Measurements from ENCODE around the gene KIF15. TPM values are rescaled to one million over a fixed set of nuclear protein-coding genes. Genes with fewer than 3 reads are reported as not detected.
A peak's percentile ranks its signal among the peaks of the same experiment; 100 is the strongest.

Gene KIF15
- total RNA-seq, 1 donor from 2014 or later, result 0.64 TPM

DNA sequence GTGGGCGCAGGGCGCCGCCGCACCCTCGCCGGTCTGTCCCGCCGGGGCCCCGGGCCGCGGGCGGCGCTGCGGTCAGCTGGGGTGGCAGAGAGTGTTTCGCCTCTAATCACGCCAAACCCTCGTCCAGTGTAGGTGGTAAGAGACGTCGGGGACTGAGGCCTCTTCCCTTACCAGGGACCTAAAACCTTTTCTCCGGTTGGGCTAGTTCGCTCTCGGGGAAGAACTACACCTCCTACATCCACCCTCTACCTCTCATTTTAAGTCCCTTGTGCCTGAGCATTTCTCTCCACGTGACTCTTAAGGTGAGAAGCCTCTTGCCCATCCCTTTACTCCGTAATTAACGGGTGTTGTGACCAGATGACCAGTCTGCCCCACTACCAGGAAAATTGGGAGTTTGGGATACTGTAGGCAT lies 100.6 kb downstream of the KIF15 start:
- TF ChIP-seq, protein P1, sequence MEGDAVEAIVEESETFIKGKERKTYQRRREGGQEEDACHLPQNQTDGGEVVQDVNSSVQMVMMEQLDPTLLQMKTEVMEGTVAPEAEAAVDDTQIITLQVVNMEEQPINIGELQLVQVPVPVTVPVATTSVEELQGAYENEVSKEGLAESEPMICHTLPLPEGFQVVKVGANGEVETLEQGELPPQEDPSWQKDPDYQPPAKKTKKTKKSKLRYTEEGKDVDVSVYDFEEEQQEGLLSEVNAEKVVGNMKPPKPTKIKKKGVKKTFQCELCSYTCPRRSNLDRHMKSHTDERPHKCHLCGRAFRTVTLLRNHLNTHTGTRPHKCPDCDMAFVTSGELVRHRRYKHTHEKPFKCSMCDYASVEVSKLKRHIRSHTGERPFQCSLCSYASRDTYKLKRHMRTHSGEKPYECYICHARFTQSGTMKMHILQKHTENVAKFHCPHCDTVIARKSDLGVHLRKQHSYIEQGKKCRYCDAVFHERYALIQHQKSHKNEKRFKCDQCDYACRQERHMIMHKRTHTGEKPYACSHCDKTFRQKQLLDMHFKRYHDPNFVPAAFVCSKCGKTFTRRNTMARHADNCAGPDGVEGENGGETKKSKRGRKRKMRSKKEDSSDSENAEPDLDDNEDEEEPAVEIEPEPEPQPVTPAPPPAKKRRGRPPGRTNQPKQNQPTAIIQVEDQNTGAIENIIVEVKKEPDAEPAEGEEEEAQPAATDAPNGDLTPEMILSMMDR (IDR thresholded peaks at IDR 0.05), result no peak

DNA sequence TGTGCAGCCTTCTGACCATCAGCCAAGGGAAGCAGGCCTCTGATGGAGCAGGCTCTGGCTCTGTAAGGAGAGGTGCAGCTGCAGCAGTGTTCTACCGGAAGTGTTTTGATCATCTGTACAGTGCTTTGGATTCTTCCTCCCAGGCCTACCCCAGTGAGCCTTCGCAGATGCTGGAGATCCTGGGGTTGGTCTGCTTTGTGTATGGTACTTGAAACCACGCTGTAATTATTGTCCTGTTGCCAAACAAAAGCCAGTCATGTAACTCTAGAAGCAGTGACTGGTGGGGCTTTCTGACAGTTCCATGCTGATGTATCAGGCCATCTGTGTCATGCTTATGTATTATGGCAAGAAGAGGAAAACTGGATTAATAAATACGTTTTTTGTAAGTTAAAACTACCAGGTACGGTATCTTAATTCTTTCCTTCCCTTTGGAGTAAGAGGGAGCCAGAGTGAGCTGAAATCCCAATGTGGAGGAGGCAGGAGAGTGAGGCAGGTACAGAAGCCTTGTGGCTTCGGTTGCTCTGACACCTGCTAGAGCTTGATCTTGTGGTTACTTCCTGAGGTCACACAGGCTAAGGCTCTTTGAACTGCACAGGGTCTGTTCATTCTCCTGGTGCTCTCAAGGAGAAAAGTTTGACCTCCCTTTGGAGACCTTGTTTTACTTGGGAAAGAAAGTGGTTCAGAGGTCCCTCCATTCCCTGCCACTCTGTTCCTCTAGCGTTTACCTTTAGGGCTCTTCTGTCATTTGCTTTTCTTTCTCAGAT lies 103.9 kb downstream of the KIF15 start:
- intact Hi-C loops (cut with DNase I), result loop anchor here (10.0 kb wide), 1 partner anchor 799 kb away; no protein-coding TSS in a partner anchor
- Histone ChIP-seq H3K9me3 (no peaks in the 10 kb centered on the region), H3K36me3 (peaks cover 0 to 4% of the 10 kb centered on the region in 2 donors), H3K4me1 (peaks cover 0 to 11% of the 10 kb centered on the region in 2 donors), H3K4me3 (no peak overlapping the region), H3K27ac (no peak overlapping the region), H3K27me3 (no peaks in the 10 kb centered on the region)
- TF ChIP-seq, protein P1 (IDR thresholded peaks at IDR 0.05), result no peak
- no peak for DNase-seq (ENCODE audit: low spot score in 2 of 2)

More for the DNA sequence above, 100.6 kb downstream of the KIF15 start:
- Histone ChIP-seq H3K27me3 (no peaks in the 10 kb centered on the region), H3K9me3 (no peaks in the 10 kb centered on the region), H3K27ac (peak overlapping the region; percentile 91 to 96), H3K36me3 (peaks cover 0 to 4% of the 10 kb centered on the region in 2 donors), H3K4me3 (peak overlapping the region; percentile 67 to 89), H3K4me1 (peaks cover 0 to 11% of the 10 kb centered on the region in 2 donors)
- intact Hi-C loops (cut with DNase I), result loop anchor here (5.0 to 10.0 kb wide), 2 partner anchors 525 to 803 kb away; partner anchors contain the start of gene TCAIM
- no peak for DNase-seq (ENCODE audit: low spot score in 2 of 2)

DNA sequence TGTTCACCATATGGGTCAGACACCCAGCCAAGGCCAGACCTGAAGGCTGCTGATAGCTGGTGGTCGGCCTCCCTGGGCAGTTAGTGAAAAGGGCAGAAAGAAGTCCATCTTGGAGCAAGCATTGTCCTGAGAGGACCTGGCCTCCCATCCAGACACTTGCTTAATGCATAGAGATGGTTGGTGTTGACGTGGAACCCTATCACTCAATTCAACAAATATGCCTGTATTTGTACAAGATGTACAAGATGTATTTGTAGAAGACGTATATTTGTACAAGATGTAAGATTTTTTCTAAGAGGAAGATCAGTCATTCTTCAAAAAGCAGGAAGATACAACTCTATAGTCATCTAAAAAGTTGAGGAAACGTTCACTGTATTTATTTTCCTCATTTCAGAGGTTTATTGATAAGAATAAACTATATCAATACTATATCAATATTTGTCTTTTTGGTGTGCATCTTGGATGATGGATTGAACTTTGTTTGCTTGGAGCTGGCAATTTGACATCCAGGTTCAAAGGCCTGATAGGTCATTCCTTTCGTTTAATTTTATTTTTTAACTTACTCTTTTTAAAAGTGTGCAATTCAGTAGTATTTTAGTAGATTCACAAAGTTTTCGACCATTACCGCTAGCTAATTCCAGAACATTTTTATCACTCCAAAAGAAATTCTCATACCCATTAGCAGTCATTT lies 106.0 kb downstream of the KIF15 start:
- peaks cover 0 to 4% of the 10 kb centered on the region in 2 donors for H3K36me3 ChIP-seq
- H3K9me3 ChIP-seq, result no peaks in the 10 kb centered on the region
- H3K4me1 ChIP-seq, result peaks cover 0 to 6% of the 10 kb centered on the region in 2 donors
- H3K27ac ChIP-seq, result no peak overlapping the region
- H3K4me3 ChIP-seq, result no peak overlapping the region
- TF ChIP-seq, protein P1 (IDR thresholded peaks at IDR 0.05), result no peak
- intact Hi-C loops (cut with DNase I), result loop anchor here (10.0 kb wide), 1 partner anchor 797 kb away; no protein-coding TSS in a partner anchor
- DNase-seq (ENCODE audit: low spot score in 2 of 2), result no peak
- no peaks in the 10 kb centered on the region for H3K27me3 ChIP-seq

DNA sequence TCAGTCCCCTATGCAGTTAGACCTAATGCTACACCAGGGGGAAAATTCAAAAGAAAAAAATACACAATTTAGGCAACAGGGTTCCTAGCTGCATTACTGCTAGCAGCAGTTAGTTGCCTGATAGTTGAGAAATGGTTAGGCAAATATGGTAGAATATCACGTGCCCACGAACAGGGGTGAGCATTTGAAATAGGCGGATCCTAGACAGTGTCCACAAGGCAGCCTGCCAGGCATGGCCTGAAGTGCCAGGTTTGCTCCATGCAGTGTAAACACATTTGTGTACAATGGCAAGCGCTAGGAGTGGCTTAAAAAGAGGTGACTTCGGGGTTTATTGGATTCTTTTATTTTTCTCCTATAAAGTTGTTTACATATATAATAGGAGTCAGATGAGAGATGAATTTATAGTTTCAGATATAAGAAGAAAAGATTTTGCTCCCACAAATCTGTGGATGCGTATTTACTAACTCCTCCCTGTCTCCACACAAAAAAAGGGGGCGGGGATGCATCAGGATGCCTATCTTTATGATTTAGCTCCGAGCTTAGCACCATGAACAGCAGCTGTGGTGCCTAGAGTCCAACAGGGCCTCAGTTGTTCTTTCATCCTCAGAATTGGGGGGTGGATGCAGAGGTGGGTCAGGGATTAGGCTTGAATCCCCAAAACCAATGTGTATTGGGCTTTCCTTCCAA lies 108.9 kb downstream of the KIF15 start:
- no peaks in the 10 kb centered on the region for H3K4me1 ChIP-seq
- no peak overlapping the region for H3K27ac ChIP-seq
- DNase-seq (ENCODE audit: low spot score in 2 of 2), result no peak
- no peaks in the 10 kb centered on the region for H3K9me3 ChIP-seq
- peaks cover 0 to 4% of the 10 kb centered on the region in 2 donors for H3K36me3 ChIP-seq
- H3K27me3 ChIP-seq, result no peaks in the 10 kb centered on the region
- TF ChIP-seq, protein P1 (IDR thresholded peaks at IDR 0.05), result no peak
- no peak overlapping the region for H3K4me3 ChIP-seq
- intact Hi-C loops (cut with DNase I), result no loop called here

DNA sequence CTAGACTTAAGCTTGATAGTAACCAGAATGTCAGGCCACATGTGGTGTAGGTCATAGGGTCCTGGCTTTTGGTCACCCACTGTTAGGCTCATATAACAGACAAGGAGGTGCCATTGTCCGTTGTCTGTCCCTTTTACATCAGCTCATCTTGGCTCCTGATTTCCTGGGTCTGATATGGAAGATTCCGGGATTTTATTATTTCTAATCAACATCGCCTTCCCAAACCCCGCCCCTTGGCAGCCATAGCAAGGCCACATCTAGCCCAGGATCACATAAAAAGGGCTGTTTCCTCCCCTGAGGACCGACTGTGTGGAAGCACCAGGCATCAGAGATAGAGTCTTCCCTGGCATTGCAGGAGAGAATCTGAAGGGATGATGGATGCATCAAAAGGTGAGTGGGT lies 112.7 kb downstream of the KIF15 start, which contains the start of gene TGM4:
TGM4 (plus strand) TSS at position 301 of the 400 bp plus-strand sequence; CDS start at position 372, 71 bp downstream.
- intact Hi-C loops (cut with DNase I), result no loop called here
- H3K4me1 ChIP-seq, result no peaks in the 10 kb centered on the region
- TF ChIP-seq, protein P1 (IDR thresholded peaks at IDR 0.05), result no peak
- no peaks in the 10 kb centered on the region for H3K27me3 ChIP-seq
- H3K4me3 ChIP-seq, result no peak within 1 kb of the TSS
- no peak within 1 kb of the TSS for H3K27ac ChIP-seq
- DNase-seq (ENCODE audit: low spot score in 2 of 2), result no peak
- H3K9me3 ChIP-seq, result no peaks in the 10 kb centered on the region
- no peaks in the 10 kb centered on the region for H3K36me3 ChIP-seq
